HEK293 (cell line): Measurements from ENCODE around the gene SLC8A2.

Experiments used
- ATF2 ChIP-seq: fragments of 450-650 bp; formaldehyde crosslinking; IDR thresholded peaks from 2 replicates; pipeline ENCODE4 v1.5.1; 2016; ENCODE audit warnings: missing biosample characterization, missing genetic modification characterization, low read depth
- CTCF ChIP-seq: fragments of 450-650 bp; formaldehyde crosslinking; IDR thresholded peaks from 2 replicates; pipeline ENCODE4 v1.5.1; 2016; ENCODE audit warnings: missing biosample characterization, missing genetic modification characterization
- KLF7 ChIP-seq: fragments of 450-650 bp; formaldehyde crosslinking; IDR thresholded peaks from 2 replicates; pipeline ENCODE4 v1.5.1; 2016; ENCODE audit warnings: missing biosample characterization, missing genetic modification characterization, borderline replicate concordance
- KLF8 ChIP-seq: fragments of 450-650 bp; formaldehyde crosslinking; IDR thresholded peaks from 2 replicates; pipeline ENCODE4 v1.5.1; 2016; ENCODE audit warnings: missing biosample characterization, missing genetic modification characterization
- SP7 ChIP-seq: fragments of 450-650 bp; formaldehyde crosslinking; IDR thresholded peaks from 2 replicates; pipeline ENCODE4 v1.5.1; 2016; ENCODE audit warnings: missing biosample characterization, missing genetic modification characterization
- ZBTB1 ChIP-seq: fragments of 450-650 bp; formaldehyde crosslinking; IDR thresholded peaks from 2 replicates; pipeline ENCODE4 v1.5.1; 2016; ENCODE audit warnings: missing biosample characterization, missing genetic modification characterization
- ZBTB17 ChIP-seq: fragments of 450-650 bp; formaldehyde crosslinking; IDR thresholded peaks from 2 replicates; pipeline ENCODE4 v1.5.1; 2016; ENCODE audit warnings: missing biosample characterization, missing genetic modification characterization
- ZNF157 ChIP-seq: fragments of 450-650 bp; formaldehyde crosslinking; IDR thresholded peaks from 2 replicates; pipeline ENCODE4 v1.5.1; 2016; ENCODE audit warnings: missing biosample characterization, missing genetic modification characterization
- ZNF19 ChIP-seq: fragments of 450-650 bp; formaldehyde crosslinking; IDR thresholded peaks from 2 replicates; pipeline ENCODE4; 2016; ENCODE audit warnings: missing biosample characterization, missing genetic modification characterization, low read depth
- ZNF223 ChIP-seq: fragments of 450-650 bp; formaldehyde crosslinking; IDR thresholded peaks from 2 replicates; pipeline ENCODE4 v1.5.1; 2016; ENCODE audit warnings: missing biosample characterization, missing genetic modification characterization
- ZNF274 ChIP-seq, 2 experiments: fragments of 200-500 bp in 1 of 2; fragments of 450-650 bp in 1 of 2; sonication (Bioruptor generic) in 1 of 2; formaldehyde crosslinking in 1 of 2; IDR thresholded peaks; 2 replicates each; pipeline versions ENCODE4 v1.5.1 to v1.6.1; 2014 to 2016; ENCODE audit warnings: borderline replicate concordance in 1 of 2, inconsistent platforms in 1 of 2, low read length in 1 of 2, missing biosample characterization in 1 of 2, missing genetic modification characterization in 1 of 2
- ZNF280D ChIP-seq: fragments of 450-650 bp; formaldehyde crosslinking; IDR thresholded peaks from 2 replicates; pipeline ENCODE4 v1.5.1; 2016; ENCODE audit warnings: missing biosample characterization, missing genetic modification characterization
- ZNF335 ChIP-seq: fragments of 450-650 bp; formaldehyde crosslinking; conservative IDR thresholded peaks from 2 replicates; pipeline ENCODE4 v1.5.1; 2016; ENCODE audit warnings: missing biosample characterization, missing genetic modification characterization
- ZNF341 ChIP-seq: fragments of 450-650 bp; formaldehyde crosslinking; IDR thresholded peaks from 2 replicates; pipeline ENCODE4; 2016; ENCODE audit warnings: low read depth, missing biosample characterization, missing genetic modification characterization
- ZNF350 ChIP-seq: fragments of 450-650 bp; formaldehyde crosslinking; IDR thresholded peaks from 2 replicates; pipeline ENCODE4 v1.5.0; 2017; ENCODE audit warnings: missing biosample characterization, mild to moderate bottlenecking, missing genetic modification characterization
- ZNF354C ChIP-seq: fragments of 450-650 bp; formaldehyde crosslinking; IDR thresholded peaks from 2 replicates; pipeline ENCODE4 v1.5.1; 2016; ENCODE audit warnings: missing biosample characterization, missing genetic modification characterization, low read depth, borderline replicate concordance
- ZNF423 ChIP-seq: fragments of 450-650 bp; formaldehyde crosslinking; IDR thresholded peaks from 2 replicates; pipeline ENCODE4 v1.5.1; 2016; ENCODE audit warnings: missing biosample characterization, missing genetic modification characterization
- ZNF433 ChIP-seq: fragments of 450-650 bp; formaldehyde crosslinking; IDR thresholded peaks from 2 replicates; pipeline ENCODE4 v1.5.1; 2016; ENCODE audit warnings: missing biosample characterization, missing genetic modification characterization, low read depth
- ZNF449 ChIP-seq: fragments of 450-650 bp; formaldehyde crosslinking; IDR thresholded peaks from 2 replicates; pipeline ENCODE4 v1.5.1; 2017; ENCODE audit warnings: missing biosample characterization, mild to moderate bottlenecking, missing genetic modification characterization, moderate library complexity
- ZNF623 ChIP-seq: fragments of 450-650 bp; formaldehyde crosslinking; IDR thresholded peaks from 2 replicates; pipeline ENCODE4 v1.5.1; 2016; ENCODE audit warnings: missing biosample characterization, missing genetic modification characterization
- ZNF645 ChIP-seq: fragments of 450-650 bp; formaldehyde crosslinking; IDR thresholded peaks from 2 replicates; pipeline ENCODE4; 2016; ENCODE audit warnings: missing biosample characterization, missing genetic modification characterization
- ZNF677 ChIP-seq: fragments of 450-650 bp; IDR thresholded peaks from 2 replicates; pipeline ENCODE4 v1.5.0; 2018; ENCODE audit warnings: missing biosample characterization, mild to moderate bottlenecking, missing genetic modification characterization, moderate library complexity
- ZNF792 ChIP-seq: fragments of 450-650 bp; formaldehyde crosslinking; IDR thresholded peaks from 2 replicates; pipeline ENCODE4 v1.5.1; 2016; ENCODE audit warnings: missing biosample characterization, missing genetic modification characterization
- ZSCAN16 ChIP-seq: fragments of 450-650 bp; formaldehyde crosslinking; IDR thresholded peaks from 2 replicates; pipeline ENCODE4 v1.5.1; 2016; ENCODE audit warnings: missing biosample characterization, missing genetic modification characterization
- ZSCAN23 ChIP-seq: fragments of 450-650 bp; formaldehyde crosslinking; IDR thresholded peaks from 2 replicates; pipeline ENCODE4 v1.5.1; 2016; ENCODE audit warnings: missing biosample characterization, missing genetic modification characterization

SLC8A2 gene

GRCh38 chr19:47514151-47514868 lies 42.6 kb upstream of the SLC8A2 start (continued):
- no peak for TF ChIP-seq ZNF280D (tag by site-specific recombination)
- TF ChIP-seq KLF7 (tag by site-specific recombination), result no peak
- TF ChIP-seq ZNF335 (tag by site-specific recombination), result peak; percentile 52
- TF ChIP-seq ZNF19 (tag by site-specific recombination), result no peak
- TF ChIP-seq ZSCAN16 (tag by site-specific recombination), result no peak
- TF ChIP-seq ZNF449 (tag by site-specific recombination), result no peak
- no peak for TF ChIP-seq ZBTB1 (tag by site-specific recombination)
- 0 out of 2 replicates have a peak, but pooled peaks have one; percentile 31 for TF ChIP-seq ZNF792 (tag by site-specific recombination)
- no peak for TF ChIP-seq ZNF433 (tag by site-specific recombination)
- no peak for TF ChIP-seq ZNF677
- no peak for TF ChIP-seq SP7 (tag by site-specific recombination)
- TF ChIP-seq ZNF274 (IDR thresholded peaks at IDR 0.05; ENCODE audit: low read length), result no peak
- no peak for TF ChIP-seq ZNF274 (tag by site-specific recombination; IDR thresholded peaks at IDR 0.05; ENCODE audit: borderline replicate concordance)
- no peak for TF ChIP-seq ZBTB17 (tag by site-specific recombination)
- no peak for TF ChIP-seq KLF8 (tag by site-specific recombination)
- TF ChIP-seq CTCF (tag by site-specific recombination), result 0 out of 2 replicates have a peak, but pooled peaks have one; percentile 11
- TF ChIP-seq ZNF157 (tag by site-specific recombination), result no peak
- no peak for TF ChIP-seq ZNF354C (tag by site-specific recombination)
- no peak for TF ChIP-seq ZNF645 (tag by site-specific recombination)
- TF ChIP-seq ZNF423 (tag by site-specific recombination), result no peak
- no peak for TF ChIP-seq ZNF350 (tag by site-specific recombination)
- TF ChIP-seq ZNF623 (tag by site-specific recombination), result no peak
- TF ChIP-seq ATF2 (tag by site-specific recombination), result no peak
- peak; percentile 72 for TF ChIP-seq ZNF223
- no peak for TF ChIP-seq ZNF341 (tag by site-specific recombination)
- TF ChIP-seq ZSCAN23 (tag by site-specific recombination), result no peak
